Amniotic stem cell (primary cell): ENCODE measurements around the gene NTM.

Experiments used
- DNase-seq: peaks from one replicate; lab custom pipeline; 2025; lab: John Stamatoyannopoulos, UW

The NTM gene

GRCh38 chr11:132008226-132008625 is 637.8 kb downstream of the NTM start:
- no peak for DNase-seq

- peak; percentile 12 for DNase-seq
Measured at GRCh38 chr11:132008872-132009271, 638.5 kb downstream of the NTM start.

GRCh38 chr11:132020001-132020400 is 649.6 kb downstream of the NTM start:
- DNase-seq: no peak

- DNase-seq: no peak
Measured at GRCh38 chr11:132022285-132022684, 651.9 kb downstream of the NTM start.

GRCh38 chr11:132022733-132023478 is 652.5 kb downstream of the NTM start:
- no peak for DNase-seq

GRCh38 chr11:132024587-132025295 is 654.3 kb downstream of the NTM start:
- DNase-seq: peak; percentile 70

- DNase-seq: no peak
Measured at GRCh38 chr11:132026746-132027145, 656.3 kb downstream of the NTM start.

- no peak for DNase-seq
Measured at GRCh38 chr11:132028380-132029240, 658.2 kb downstream of the NTM start.

- no peak for DNase-seq
Measured at GRCh38 chr11:132030896-132031295, 660.5 kb downstream of the NTM start.

- peak; percentile 51 for DNase-seq
Measured at GRCh38 chr11:132032555-132032954, 662.1 kb downstream of the NTM start.

GRCh38 chr11:132033051-132033450 is 662.6 kb downstream of the NTM start:
- DNase-seq: no peak

- no peak for DNase-seq
Measured at GRCh38 chr11:132035228-132035627, 664.8 kb downstream of the NTM start.

GRCh38 chr11:132035766-132036165 is 665.4 kb downstream of the NTM start:
- DNase-seq: no peak

- no peak for DNase-seq
Measured at GRCh38 chr11:132036220-132036619, 665.8 kb downstream of the NTM start.

- DNase-seq: no peak
Measured at GRCh38 chr11:132036746-132037466, 666.5 kb downstream of the NTM start.

GRCh38 chr11:132037467-132037862 is 667.0 kb downstream of the NTM start:
- no peak for DNase-seq

- DNase-seq: no peak
Measured at GRCh38 chr11:132037956-132038355, 667.5 kb downstream of the NTM start.

- DNase-seq: no peak
Measured at GRCh38 chr11:132039521-132039920, 669.1 kb downstream of the NTM start.

GRCh38 chr11:132042296-132042695 is 671.9 kb downstream of the NTM start:
- DNase-seq: no peak

- DNase-seq: no peak
Measured at GRCh38 chr11:132043714-132044113, 673.3 kb downstream of the NTM start.

- DNase-seq: no peak
Measured at GRCh38 chr11:132045107-132045506, 674.7 kb downstream of the NTM start.

- DNase-seq: no peak
Measured at GRCh38 chr11:132046288-132046865, 676.0 kb downstream of the NTM start.
